Measurements from ENCODE around the gene LRFN2. TPM values are rescaled to one million over a fixed set of nuclear protein-coding genes. Genes with fewer than 3 reads are reported as not detected.

LRFN2 gene
- total RNA-seq, 1 experiment from 2014 or later = 26.6 TPM

DNA sequence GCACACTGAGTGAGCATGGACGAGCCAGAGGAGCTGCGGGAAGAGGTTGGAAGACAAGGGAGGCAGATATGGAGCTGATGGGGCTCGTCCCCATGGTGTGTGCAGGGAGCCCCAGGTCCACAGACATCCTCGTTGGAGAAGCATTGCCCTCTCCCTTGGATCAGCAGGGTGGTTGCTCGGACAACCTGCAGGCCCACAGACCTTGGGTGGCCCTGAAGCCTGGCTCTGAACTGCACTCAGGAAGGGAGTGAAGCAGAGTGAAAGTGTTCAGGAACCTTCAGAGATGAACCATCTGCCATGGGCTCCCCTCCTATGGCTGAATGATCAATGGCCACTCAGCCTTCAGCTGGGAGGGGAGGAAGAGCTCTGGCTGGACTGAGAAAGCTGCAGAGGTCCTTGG lies 43.3 kb upstream of the LRFN2 start:
- intact Hi-C loops (cut with micrococcal nuclease; ENCODE audit: unreplicated experiment) = no loop called here
- no peak overlapping the region for H3K4me3 ChIP-seq (ENCODE audit: low read depth, low read length, poor library complexity, severe bottlenecking)
- no peaks in the 10 kb centered on the region for H3K27me3 ChIP-seq (replicated peaks; ENCODE audit: insufficient read depth, low read depth, low read length, poor library complexity)
- no peaks in the 10 kb centered on the region for H3K9me3 ChIP-seq (ENCODE audit: low read depth, low read length, poor library complexity, severe bottlenecking)
- H3K4me1 ChIP-seq (ENCODE audit: insufficient read depth, low read length, poor library complexity, severe bottlenecking) = no peaks in the 10 kb centered on the region
- DNase-seq (ENCODE audit: low spot score) = no peak
- TF ChIP-seq, protein P1, sequence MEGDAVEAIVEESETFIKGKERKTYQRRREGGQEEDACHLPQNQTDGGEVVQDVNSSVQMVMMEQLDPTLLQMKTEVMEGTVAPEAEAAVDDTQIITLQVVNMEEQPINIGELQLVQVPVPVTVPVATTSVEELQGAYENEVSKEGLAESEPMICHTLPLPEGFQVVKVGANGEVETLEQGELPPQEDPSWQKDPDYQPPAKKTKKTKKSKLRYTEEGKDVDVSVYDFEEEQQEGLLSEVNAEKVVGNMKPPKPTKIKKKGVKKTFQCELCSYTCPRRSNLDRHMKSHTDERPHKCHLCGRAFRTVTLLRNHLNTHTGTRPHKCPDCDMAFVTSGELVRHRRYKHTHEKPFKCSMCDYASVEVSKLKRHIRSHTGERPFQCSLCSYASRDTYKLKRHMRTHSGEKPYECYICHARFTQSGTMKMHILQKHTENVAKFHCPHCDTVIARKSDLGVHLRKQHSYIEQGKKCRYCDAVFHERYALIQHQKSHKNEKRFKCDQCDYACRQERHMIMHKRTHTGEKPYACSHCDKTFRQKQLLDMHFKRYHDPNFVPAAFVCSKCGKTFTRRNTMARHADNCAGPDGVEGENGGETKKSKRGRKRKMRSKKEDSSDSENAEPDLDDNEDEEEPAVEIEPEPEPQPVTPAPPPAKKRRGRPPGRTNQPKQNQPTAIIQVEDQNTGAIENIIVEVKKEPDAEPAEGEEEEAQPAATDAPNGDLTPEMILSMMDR (conservative IDR thresholded peaks at IDR 0.05; ENCODE audit: low read depth, low read length) = no peak
- TF ChIP-seq EZH2 (IDR thresholded peaks at IDR 0.05; ENCODE audit: borderline replicate concordance, low read depth, low read length, poor library complexity, severe bottlenecking) = no peak
- ChIA-PET CTCF (no interaction called here), POLR2A (ENCODE audit: low non-redundant PET) (interaction anchor here (0.6 kb wide), 1 partner anchor 275 kb away, joined by 4 read pairs; no protein-coding TSS in a partner anchor)
- no peak overlapping the region for H3K27ac ChIP-seq (ENCODE audit: low read depth, low read length, poor library complexity, severe bottlenecking)
- no peaks in the 10 kb centered on the region for H3K36me3 ChIP-seq (ENCODE audit: insufficient read depth, low read length, poor library complexity, severe bottlenecking)
- no TSS peak for BruUV-seq (replicated peaks)

DNA sequence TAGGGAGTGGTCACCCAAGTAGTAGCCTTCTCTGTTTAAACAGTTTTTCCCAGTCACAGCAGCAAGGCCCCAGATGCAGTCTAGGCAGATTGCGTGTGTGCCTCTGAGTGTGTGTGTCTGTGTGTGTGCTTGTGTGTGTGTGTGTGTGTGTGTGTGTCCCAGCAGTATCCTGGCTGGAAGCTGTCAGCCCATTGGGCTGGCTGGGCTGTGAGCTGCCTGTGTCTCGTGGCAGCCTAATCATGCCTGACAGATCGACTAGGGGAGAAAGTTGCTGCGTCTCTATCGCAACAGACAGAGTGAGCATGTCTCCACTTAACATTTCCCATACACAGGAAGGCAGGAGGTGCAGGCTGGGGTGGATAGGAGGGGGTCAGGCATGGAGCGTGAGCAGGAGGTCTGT lies 42.9 kb upstream of the LRFN2 start:
- Histone ChIP-seq H3K36me3 (ENCODE audit: insufficient read depth, low read length, poor library complexity, severe bottlenecking) (no peaks in the 10 kb centered on the region), H3K4me1 (ENCODE audit: insufficient read depth, low read length, poor library complexity, severe bottlenecking) (no peaks in the 10 kb centered on the region), H3K27ac (ENCODE audit: low read depth, low read length, poor library complexity, severe bottlenecking) (no peak overlapping the region), H3K9me3 (ENCODE audit: low read depth, low read length, poor library complexity, severe bottlenecking) (no peaks in the 10 kb centered on the region), H3K4me3 (ENCODE audit: low read depth, low read length, poor library complexity, severe bottlenecking) (no peak overlapping the region), H3K27me3 (replicated peaks; ENCODE audit: insufficient read depth, low read depth, low read length, poor library complexity) (no peaks in the 10 kb centered on the region)
- TF ChIP-seq EZH2 (IDR thresholded peaks at IDR 0.05; ENCODE audit: borderline replicate concordance, low read depth, low read length, poor library complexity, severe bottlenecking) = no peak
- TF ChIP-seq, protein P1 (conservative IDR thresholded peaks at IDR 0.05; ENCODE audit: low read depth, low read length) = no peak
- DNase-seq (ENCODE audit: low spot score) = no peak
- no TSS peak for BruUV-seq (replicated peaks)
- ChIA-PET POLR2A (ENCODE audit: low non-redundant PET) (interaction anchor here (0.6 kb wide), 1 partner anchor 276 kb away, joined by 4 read pairs; no protein-coding TSS in a partner anchor), CTCF (no interaction called here)
- intact Hi-C loops (cut with micrococcal nuclease; ENCODE audit: unreplicated experiment) = no loop called here

DNA sequence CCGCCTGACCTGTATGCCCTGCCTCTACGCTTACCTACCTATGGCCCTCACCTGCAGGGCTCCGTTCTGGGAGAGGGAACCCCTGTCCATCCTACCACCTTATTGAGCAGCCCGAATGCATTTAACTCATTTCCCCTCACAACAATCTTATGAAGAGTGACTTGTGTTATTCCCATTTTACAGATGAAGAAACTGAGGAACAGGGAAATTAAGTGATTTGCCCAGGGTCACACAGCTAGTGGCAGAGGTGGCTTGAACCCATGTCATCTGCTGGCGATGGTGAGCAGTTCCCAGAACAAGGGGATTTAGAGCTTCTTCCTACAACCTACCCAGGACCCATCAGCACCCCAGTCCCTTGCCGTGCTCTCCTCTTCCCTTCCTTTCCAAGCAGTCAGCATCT lies 42.3 kb upstream of the LRFN2 start:
- ChIA-PET POLR2A (ENCODE audit: low non-redundant PET) (no interaction called here), CTCF (no interaction called here)
- no peak overlapping the region for H3K4me3 ChIP-seq (ENCODE audit: low read depth, low read length, poor library complexity, severe bottlenecking)
- H3K27me3 ChIP-seq (replicated peaks; ENCODE audit: insufficient read depth, low read depth, low read length, poor library complexity) = no peaks in the 10 kb centered on the region
- no peak for TF ChIP-seq EZH2 (IDR thresholded peaks at IDR 0.05; ENCODE audit: borderline replicate concordance, low read depth, low read length, poor library complexity, severe bottlenecking)
- TF ChIP-seq, protein P1 (conservative IDR thresholded peaks at IDR 0.05; ENCODE audit: low read depth, low read length) = no peak
- DNase-seq (ENCODE audit: low spot score) = no peak
- intact Hi-C loops (cut with micrococcal nuclease; ENCODE audit: unreplicated experiment) = no loop called here
- H3K36me3 ChIP-seq (ENCODE audit: insufficient read depth, low read length, poor library complexity, severe bottlenecking) = no peaks in the 10 kb centered on the region
- no peaks in the 10 kb centered on the region for H3K9me3 ChIP-seq (ENCODE audit: low read depth, low read length, poor library complexity, severe bottlenecking)
- H3K27ac ChIP-seq (ENCODE audit: low read depth, low read length, poor library complexity, severe bottlenecking) = no peak overlapping the region
- no peaks in the 10 kb centered on the region for H3K4me1 ChIP-seq (ENCODE audit: insufficient read depth, low read length, poor library complexity, severe bottlenecking)
- no TSS peak for BruUV-seq (replicated peaks)
